Heart left ventricle (tissue), 13 donors: Measurements from ENCODE around the gene PSG6.

Source experiments
- POLR2A ChIP-seq, 2 donors: fragments of 450-650 bp; IDR thresholded peaks; one replicate each; pipeline ENCODE4 v1.6.1; 2017; ENCODE audit warnings: antibody characterized with exemption in 2 of 2, mild to moderate bottlenecking in 2 of 2, moderate library complexity in 2 of 2
- TF ChIP-seq, protein P1 (sequence below), 12 donors: fragments of 200-600 bp; sonication (generic) in 4 of 12; IDR thresholded peaks; one replicate each; pipeline versions ENCODE4 v1.5.0 to v1.8.0; 2018 to 2022; ENCODE audit warnings: antibody characterized with exemption in 12 of 12, mild to moderate bottlenecking in 5 of 12
- donor health status: ischemic (EF 13 %, LVEDD 7.1; RV severe dilation, severe dysfunction).
- donor health status: DM: no; HTN: yes; CAD: no.
- donor health status: DM: no; HTN: no; CAD: no.
- donor health status: ischemic (EF 25% LVEDD 6.9; RV normal size, moderate dysfunction).
- donor health status: ischemic (EF 25% LVEDD 5.7; RV mildly dilated, moderate dysfunction).
- donor health status: ischemic (EF 35%, LVEDD 5.7; RV mildly dilated, moderate dysfunction).
- donor health status: nonischemic (EF 11% LVEDD 7.7; RV severe dilation, severe dysfunction).
- donor health status: DM: yes; HTN: yes; CAD: no.
- donor health status: PGD.
- donor health status: ischemic (EF 29% LVEDD 5.4; RV normal size, mild dysfunction).
- donor health status: nonischemic (EF 23%, LVEDD 6.1; RV moderate dilation, normal function).

DNA sequence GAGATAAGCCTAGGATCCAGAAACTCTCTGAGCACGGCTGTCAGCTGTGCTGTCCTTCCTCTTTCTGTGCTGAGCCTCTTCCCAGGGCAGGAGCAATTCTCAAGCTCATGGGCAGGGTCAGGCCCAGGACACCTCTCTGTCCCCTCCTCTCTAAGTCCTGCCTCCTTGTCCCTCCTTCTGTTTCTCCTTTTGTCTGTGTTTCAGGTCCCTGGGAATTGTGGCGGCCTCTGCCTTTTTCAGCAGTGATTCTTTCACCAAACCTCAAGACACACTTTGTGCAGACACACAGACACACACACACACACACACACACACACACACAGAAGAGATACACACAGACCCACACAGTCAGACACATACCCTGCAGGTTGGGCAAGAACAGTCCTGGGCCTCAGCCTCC is 38.1 kb downstream of the PSG6 start, which contains the start of gene PSG1:
- TF ChIP-seq, protein P1, sequence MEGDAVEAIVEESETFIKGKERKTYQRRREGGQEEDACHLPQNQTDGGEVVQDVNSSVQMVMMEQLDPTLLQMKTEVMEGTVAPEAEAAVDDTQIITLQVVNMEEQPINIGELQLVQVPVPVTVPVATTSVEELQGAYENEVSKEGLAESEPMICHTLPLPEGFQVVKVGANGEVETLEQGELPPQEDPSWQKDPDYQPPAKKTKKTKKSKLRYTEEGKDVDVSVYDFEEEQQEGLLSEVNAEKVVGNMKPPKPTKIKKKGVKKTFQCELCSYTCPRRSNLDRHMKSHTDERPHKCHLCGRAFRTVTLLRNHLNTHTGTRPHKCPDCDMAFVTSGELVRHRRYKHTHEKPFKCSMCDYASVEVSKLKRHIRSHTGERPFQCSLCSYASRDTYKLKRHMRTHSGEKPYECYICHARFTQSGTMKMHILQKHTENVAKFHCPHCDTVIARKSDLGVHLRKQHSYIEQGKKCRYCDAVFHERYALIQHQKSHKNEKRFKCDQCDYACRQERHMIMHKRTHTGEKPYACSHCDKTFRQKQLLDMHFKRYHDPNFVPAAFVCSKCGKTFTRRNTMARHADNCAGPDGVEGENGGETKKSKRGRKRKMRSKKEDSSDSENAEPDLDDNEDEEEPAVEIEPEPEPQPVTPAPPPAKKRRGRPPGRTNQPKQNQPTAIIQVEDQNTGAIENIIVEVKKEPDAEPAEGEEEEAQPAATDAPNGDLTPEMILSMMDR (IDR thresholded peaks at IDR 0.05) = no peak
- TF ChIP-seq POLR2A (IDR thresholded peaks at IDR 0.05) = no peak
